ENCODE data around the gene TRIM31.

DNA sequence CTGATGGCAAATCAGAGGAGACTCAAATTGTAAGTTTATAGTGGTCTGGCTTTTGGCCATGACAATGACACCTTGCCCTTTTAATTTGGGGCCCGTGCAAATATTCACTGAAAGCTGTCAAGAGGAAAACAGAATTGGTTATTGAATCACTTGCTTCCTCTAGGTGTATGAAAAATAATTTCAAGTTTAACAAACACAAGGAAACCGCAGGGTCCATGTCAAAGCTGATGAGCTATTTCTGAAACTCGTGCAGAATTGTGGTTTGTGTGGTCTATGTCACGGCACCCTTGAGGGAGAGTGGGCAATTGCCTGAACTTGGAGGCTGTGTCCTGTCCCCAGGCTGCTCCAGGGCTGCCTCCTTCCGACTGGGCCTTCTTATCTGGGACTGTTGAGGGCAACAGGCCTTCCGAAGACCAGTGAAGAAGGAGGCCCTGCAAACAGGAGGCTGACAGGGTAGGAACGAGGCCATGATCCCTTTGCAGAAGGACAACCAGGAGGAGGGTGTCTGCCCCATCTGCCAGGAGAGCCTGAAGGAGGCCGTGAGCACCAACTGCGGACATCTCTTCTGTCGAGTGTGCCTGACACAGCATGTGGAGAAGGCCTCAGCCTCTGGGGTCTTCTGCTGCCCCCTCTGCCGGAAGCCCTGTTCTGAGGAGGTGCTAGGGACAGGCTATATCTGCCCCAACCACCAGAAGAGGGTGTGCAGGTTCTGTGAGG is 23.8 kb upstream of the TRIM31 start:
- TF ChIP-seq, protein P1, sequence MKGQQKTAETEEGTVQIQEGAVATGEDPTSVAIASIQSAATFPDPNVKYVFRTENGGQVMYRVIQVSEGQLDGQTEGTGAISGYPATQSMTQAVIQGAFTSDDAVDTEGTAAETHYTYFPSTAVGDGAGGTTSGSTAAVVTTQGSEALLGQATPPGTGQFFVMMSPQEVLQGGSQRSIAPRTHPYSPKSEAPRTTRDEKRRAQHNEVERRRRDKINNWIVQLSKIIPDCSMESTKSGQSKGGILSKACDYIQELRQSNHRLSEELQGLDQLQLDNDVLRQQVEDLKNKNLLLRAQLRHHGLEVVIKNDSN (IDR thresholded peaks at IDR 0.05), result no peak
- TF ChIP-seq FOXM1 (IDR thresholded peaks at IDR 0.05; ENCODE audit: borderline replicate concordance, low read depth) (no peak), NFIC (IDR thresholded peaks at IDR 0.05) (no peak), MAX (IDR thresholded peaks at IDR 0.05) (no peak), YY1 (IDR thresholded peaks at IDR 0.05; ENCODE audit: low read depth) (no peak), EP300 (IDR thresholded peaks at IDR 0.05; ENCODE audit: borderline replicate concordance) (no peak)
- TF ChIP-seq, protein P2, sequence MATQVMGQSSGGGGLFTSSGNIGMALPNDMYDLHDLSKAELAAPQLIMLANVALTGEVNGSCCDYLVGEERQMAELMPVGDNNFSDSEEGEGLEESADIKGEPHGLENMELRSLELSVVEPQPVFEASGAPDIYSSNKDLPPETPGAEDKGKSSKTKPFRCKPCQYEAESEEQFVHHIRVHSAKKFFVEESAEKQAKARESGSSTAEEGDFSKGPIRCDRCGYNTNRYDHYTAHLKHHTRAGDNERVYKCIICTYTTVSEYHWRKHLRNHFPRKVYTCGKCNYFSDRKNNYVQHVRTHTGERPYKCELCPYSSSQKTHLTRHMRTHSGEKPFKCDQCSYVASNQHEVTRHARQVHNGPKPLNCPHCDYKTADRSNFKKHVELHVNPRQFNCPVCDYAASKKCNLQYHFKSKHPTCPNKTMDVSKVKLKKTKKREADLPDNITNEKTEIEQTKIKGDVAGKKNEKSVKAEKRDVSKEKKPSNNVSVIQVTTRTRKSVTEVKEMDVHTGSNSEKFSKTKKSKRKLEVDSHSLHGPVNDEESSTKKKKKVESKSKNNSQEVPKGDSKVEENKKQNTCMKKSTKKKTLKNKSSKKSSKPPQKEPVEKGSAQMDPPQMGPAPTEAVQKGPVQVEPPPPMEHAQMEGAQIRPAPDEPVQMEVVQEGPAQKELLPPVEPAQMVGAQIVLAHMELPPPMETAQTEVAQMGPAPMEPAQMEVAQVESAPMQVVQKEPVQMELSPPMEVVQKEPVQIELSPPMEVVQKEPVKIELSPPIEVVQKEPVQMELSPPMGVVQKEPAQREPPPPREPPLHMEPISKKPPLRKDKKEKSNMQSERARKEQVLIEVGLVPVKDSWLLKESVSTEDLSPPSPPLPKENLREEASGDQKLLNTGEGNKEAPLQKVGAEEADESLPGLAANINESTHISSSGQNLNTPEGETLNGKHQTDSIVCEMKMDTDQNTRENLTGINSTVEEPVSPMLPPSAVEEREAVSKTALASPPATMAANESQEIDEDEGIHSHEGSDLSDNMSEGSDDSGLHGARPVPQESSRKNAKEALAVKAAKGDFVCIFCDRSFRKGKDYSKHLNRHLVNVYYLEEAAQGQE (IDR thresholded peaks at IDR 0.05; ENCODE audit: low read depth), result no peak
